HEK293 (cell line): ENCODE measurements around the gene PRTFDC1.
"Not testable (repeated sequence)": the region's sequence is repeated elsewhere in the genome, so short reads cannot be mapped to it uniquely, and the experiment has no call there.

ENCODE experiments used
- CTCF ChIA-PET: fragments of 350-600 bp; formaldehyde crosslinking; extraction: SDS; loops from one replicate; lab custom pipeline; 2021; ENCODE audit warnings: antibody characterized with exemption; lab: Yijun Ruan, JAX
- POLR2A ChIA-PET: fragments of 300-600 bp; formaldehyde crosslinking; extraction: SDS; loops from one replicate; lab custom pipeline; 2020; ENCODE audit warnings: antibody characterized with exemption, inconsistent platforms; lab: Yijun Ruan, JAX
- H3K27ac ChIP-seq: fragments of 200-500 bp; sonication (Bioruptor generic); 2 replicates; pipeline ENCODE4 v1.5.1; 2014; ENCODE audit warnings: low read depth, low read length, control low read depth, inconsistent platforms; ENCODE audit errors: extremely low read depth
- H3K36me3 ChIP-seq, 2 experiments: fragments of 200-500 bp in 1 of 2; sonication (Bioruptor generic) in 1 of 2; 1 replicate in 1 of 2; 2 replicates in 1 of 2; pipeline ENCODE4 v1.5.1; 2014 to 2017; ENCODE audit warnings: inconsistent platforms in 2 of 2, low read length in 2 of 2; ENCODE audit not compliant: control insufficient read depth in 2 of 2, insufficient read depth in 1 of 2
- H3K4me1 ChIP-seq: fragments of 200-500 bp; sonication (Bioruptor generic); 2 replicates; pipeline ENCODE4 v1.5.1; 2014; ENCODE audit warnings: mild to moderate bottlenecking, low read length, inconsistent platforms; ENCODE audit not compliant: control insufficient read depth, insufficient read depth
- H3K4me3 ChIP-seq: 2 replicates; pipeline ENCODE4 v1.5.1; 2011; ENCODE audit warnings: low read depth, mild to moderate bottlenecking, control low read depth, low read length, moderate library complexity
- H3K9me3 ChIP-seq: fragments of 200-500 bp; sonication (Bioruptor generic); 2 replicates; pipeline ENCODE4 v1.5.1; 2014; ENCODE audit warnings: low read depth, low read length, inconsistent platforms; ENCODE audit not compliant: control insufficient read depth, insufficient read depth
- FEZF1 ChIP-seq: fragments of 450-650 bp; formaldehyde crosslinking; IDR thresholded peaks from 2 replicates; pipeline ENCODE4 v1.5.1; 2016; ENCODE audit warnings: missing biosample characterization, missing genetic modification characterization
- HOXA7 ChIP-seq: sonication (generic); formaldehyde crosslinking; IDR thresholded peaks from 2 replicates; pipeline ENCODE4 v1.8.1; 2022; ENCODE audit warnings: missing genetic modification reagents, borderline replicate concordance
- IKZF3 ChIP-seq: fragments of 450-650 bp; IDR thresholded peaks from 2 replicates; pipeline ENCODE4 v1.5.0; 2018; ENCODE audit warnings: missing biosample characterization, mild to moderate bottlenecking, missing genetic modification characterization, moderate library complexity
- PRDM6 ChIP-seq: fragments of 450-650 bp; formaldehyde crosslinking; IDR thresholded peaks from 2 replicates; pipeline ENCODE4 v1.5.1; 2017; ENCODE audit warnings: missing biosample characterization, missing genetic modification characterization
- WT1 ChIP-seq: fragments of 450-650 bp; formaldehyde crosslinking; IDR thresholded peaks from 2 replicates; pipeline ENCODE4 v1.5.1; 2016; ENCODE audit warnings: missing biosample characterization, missing genetic modification characterization
- ZNF184 ChIP-seq: fragments of 450-650 bp; IDR thresholded peaks from 2 replicates; pipeline ENCODE4 v1.5.1; 2018; ENCODE audit warnings: missing biosample characterization, mild to moderate bottlenecking, missing genetic modification characterization
- ZNF223 ChIP-seq: fragments of 450-650 bp; formaldehyde crosslinking; IDR thresholded peaks from 2 replicates; pipeline ENCODE4 v1.5.1; 2016; ENCODE audit warnings: missing biosample characterization, missing genetic modification characterization
- ZNF341 ChIP-seq: fragments of 450-650 bp; formaldehyde crosslinking; IDR thresholded peaks from 2 replicates; pipeline ENCODE4; 2016; ENCODE audit warnings: low read depth, missing biosample characterization, missing genetic modification characterization
- ZNF416 ChIP-seq: fragments of 450-650 bp; formaldehyde crosslinking; IDR thresholded peaks from 2 replicates; pipeline ENCODE4 v1.5.1; 2016; ENCODE audit warnings: missing biosample characterization, missing genetic modification characterization
- ZNF488 ChIP-seq: fragments of 450-650 bp; formaldehyde crosslinking; IDR thresholded peaks from 2 replicates; pipeline ENCODE4 v1.5.1; 2016; ENCODE audit warnings: missing biosample characterization, missing genetic modification characterization
- ZNF529 ChIP-seq: fragments of 450-650 bp; formaldehyde crosslinking; IDR thresholded peaks from 2 replicates; pipeline ENCODE4 v1.5.1; 2017; ENCODE audit warnings: missing genetic modification characterization, missing biosample characterization; ENCODE audit not compliant: insufficient replicate concordance
- ZNF596 ChIP-seq: fragments of 450-650 bp; IDR thresholded peaks from 2 replicates; pipeline ENCODE4 v1.5.0; 2018; ENCODE audit warnings: missing biosample characterization, mild to moderate bottlenecking, missing genetic modification characterization, moderate library complexity
- ZNF747 ChIP-seq: fragments of 450-650 bp; formaldehyde crosslinking; IDR thresholded peaks from 2 replicates; pipeline ENCODE4 v1.5.1; 2016; ENCODE audit warnings: missing biosample characterization, missing genetic modification characterization
- ZSCAN30 ChIP-seq: fragments of 450-650 bp; IDR thresholded peaks from 2 replicates; pipeline ENCODE4 v1.5.1; 2018; ENCODE audit warnings: missing biosample characterization, mild to moderate bottlenecking, missing genetic modification characterization, moderate library complexity

Gene PRTFDC1

GRCh38 chr10:24973163-24973562, 20.8 kb upstream of the PRTFDC1 start:
- TF ChIP-seq WT1, result no peak
- no peak for TF ChIP-seq ZNF596 (tag by site-specific recombination)
- TF ChIP-seq ZSCAN30 (tag by site-specific recombination), result no peak
- TF ChIP-seq, all 188 proteins: peak for 0
- CTCF ChIA-PET, result interaction anchor here (1.1 kb wide), 1 partner anchor 108 kb away, joined by 3 read pairs; no protein-coding TSS in a partner anchor

GRCh38 chr10:24971374-24971773, 19.0 kb upstream of the PRTFDC1 start:
- Histone ChIP-seq H3K4me1 (no peaks in the 10 kb centered on the region), H3K9me3 (no peaks in the 10 kb centered on the region), H3K36me3 (no peaks in the 10 kb centered on the region), H3K27ac (no peak overlapping the region), H3K4me3 (no peak overlapping the region)
- TF ChIP-seq ZNF488 (tag by site-specific recombination), result no peak
- TF ChIP-seq PRDM6, result no peak
- TF ChIP-seq ZNF529 (tag by site-specific recombination), result no peak
- TF ChIP-seq FEZF1 (tag by site-specific recombination), result no peak
- ChIA-PET POLR2A (no interaction called here), CTCF (interaction anchor here (0.6 kb wide), 1 partner anchor 19 kb away, joined by 3 read pairs; no protein-coding TSS in a partner anchor)

More at GRCh38 chr10:24973163-24973562, 20.8 kb upstream of the PRTFDC1 start:
- Histone ChIP-seq H3K4me1 (no peaks in the 10 kb centered on the region), H3K36me3 (no peaks in the 10 kb centered on the region), H3K9me3 (no peaks in the 10 kb centered on the region), H3K4me3 (no peak overlapping the region), H3K27ac (no peak overlapping the region)
- POLR2A ChIA-PET, result no interaction called here

- TF ChIP-seq ZNF184 (no peak), ZNF529 (tag by site-specific recombination) (no peak), ZNF223 (tag by site-specific recombination) (no peak), ZNF416 (tag by site-specific recombination) (no peak), IKZF3 (tag by site-specific recombination) (no peak), HOXA7 (CRISPR knock-in tag) (no peak), ZNF747 (tag by site-specific recombination) (no peak), ZNF341 (no peak)
- Histone ChIP-seq H3K4me3 (no peak overlapping the region), H3K9me3 (no peaks in the 10 kb centered on the region), H3K4me1 (no peaks in the 10 kb centered on the region), H3K36me3 (no peaks in the 10 kb centered on the region), H3K27ac (no peak overlapping the region)
- ChIA-PET CTCF (interaction anchor here (0.5 to 0.9 kb wide), 4 partner anchors 11 to 457 kb away, joined by 3 to 4 read pairs (median 3); no protein-coding TSS in a partner anchor), POLR2A (no interaction called here)
These were observed 17.5 kb upstream of the PRTFDC1 start for GRCh38 chr10:24969841-24970281.

DNA sequence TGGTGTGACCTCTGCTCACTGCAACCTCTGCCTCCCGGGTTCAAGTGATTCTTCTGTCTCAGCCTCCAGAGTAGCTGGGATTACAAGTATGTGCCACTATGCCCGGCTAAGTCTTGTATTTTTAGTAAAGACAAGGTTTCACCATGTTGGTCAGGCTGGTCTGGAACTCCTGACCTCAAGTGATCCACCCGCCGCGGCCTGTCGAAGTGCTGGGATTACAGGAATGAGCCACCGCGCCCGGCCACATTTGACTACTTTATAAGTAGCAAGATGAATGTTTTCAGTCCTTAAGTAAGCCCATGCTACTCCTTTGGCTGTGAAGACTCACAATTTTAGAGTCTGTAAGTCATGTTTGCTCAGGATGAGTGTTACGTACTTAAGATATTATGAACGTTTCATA, 16.5 kb upstream of the PRTFDC1 start:
- POLR2A ChIA-PET, H3K4me3 ChIP-seq, H3K4me1 ChIP-seq, H3K27ac ChIP-seq, H3K36me3 ChIP-seq, H3K9me3 ChIP-seq: not testable (repeated sequence)
- CTCF ChIA-PET, result interaction anchor here (0.7 kb wide), 1 partner anchor 111 kb away, joined by 3 read pairs; no protein-coding TSS in a partner anchor
